Endothelial cell of umbilical vein (primary cell): Measurements from ENCODE around the gene SPHK2. TPM values are rescaled to one million over a fixed set of nuclear protein-coding genes. Genes with fewer than 3 reads are reported as not detected.

Source experiments
- BruUV-seq: library from RNA; stranded (reverse); fragments of 400-500 nt; replicated peaks from 2 replicates; lab custom pipeline; 2021; lab: Mats Ljungman, UMichigan
- CTCF ChIA-PET: fragments of 300-600, 350-600 bp; sonication (Branson Sonifier 250); formaldehyde crosslinking; loops from one replicate; lab custom pipeline; 2021; ENCODE audit warnings: antibody characterized with exemption, inconsistent platforms; lab: Charles Lee
- POLR2A ChIA-PET: fragments of 300-600, 350-600 bp; sonication (Branson Sonifier 250); formaldehyde crosslinking; loops from one replicate; lab custom pipeline; 2021; ENCODE audit warnings: antibody characterized with exemption, inconsistent platforms; lab: Charles Lee
- DNase-seq: peaks from one replicate; pipeline ENCODE4 v3.0.0-alpha.2; 2011; ENCODE audit warnings: low read depth, low spot score
- FAIRE-seq: peaks from 2 replicates; lab custom pipeline; 2011; peaks lifted over from hg19 to GRCh38; lab: Jason Lieb, UNC
- H2AFZ ChIP-seq: 2 replicates; pipeline ENCODE4 v1.6.0; 2012; ENCODE audit warnings: low read depth, low read length, control low read depth, inconsistent platforms
- H3K27ac ChIP-seq: 2 replicates; pipeline ENCODE4 v1.5.1; 2011; ENCODE audit warnings: low read depth, mild to moderate bottlenecking, control low read depth, low read length, moderate library complexity; ENCODE audit not compliant: insufficient read depth
- H3K27me3 ChIP-seq, 2 experiments: 2 replicates each; pipeline versions ENCODE4 v1.6.0 to v1.6.1; 2011; ENCODE audit warnings: low read length in 2 of 2, mixed read lengths in 1 of 2; ENCODE audit not compliant: control insufficient read depth in 2 of 2, insufficient read depth in 2 of 2
- H3K36me3 ChIP-seq, 2 experiments: 2 replicates in 1 of 2; 3 replicates in 1 of 2; pipeline ENCODE4 v1.5.1; 2011; ENCODE audit warnings: low read length in 2 of 2, mild to moderate bottlenecking in 1 of 2, moderate library complexity in 1 of 2; ENCODE audit not compliant: control insufficient read depth in 2 of 2, insufficient read depth in 2 of 2; ENCODE audit errors: extremely low read depth in 1 of 2
- H3K4me1 ChIP-seq: 3 replicates; pipeline ENCODE4 v1.5.1; 2011; ENCODE audit warnings: mild to moderate bottlenecking, low read length; ENCODE audit not compliant: control insufficient read depth, insufficient read depth; ENCODE audit errors: extremely low read depth
- H3K4me2 ChIP-seq: 2 replicates; pipeline ENCODE4 v1.6.1; 2011; ENCODE audit warnings: low read length, control low read depth, mixed read lengths; ENCODE audit not compliant: insufficient read depth
- H3K4me3 ChIP-seq, 3 experiments: fragments of 200-600 bp in 1 of 3; sonication (generic), shearing (Covaris generic) in 1 of 3; replicated peaks in 1 of 3; 2 replicates each; pipeline ENCODE4 v1.5.1; 2011 to 2016; ENCODE audit warnings: control low read depth in 3 of 3, low read length in 3 of 3, mild to moderate bottlenecking in 2 of 3, inconsistent platforms in 1 of 3, low read depth in 1 of 3, moderate library complexity in 1 of 3; ENCODE audit not compliant: insufficient read depth in 1 of 3
- H3K79me2 ChIP-seq: 2 replicates; pipeline ENCODE4 v1.6.0; 2012; ENCODE audit warnings: low read length, inconsistent platforms; ENCODE audit not compliant: control insufficient read depth, insufficient read depth
- H3K9ac ChIP-seq: replicated peaks from 2 replicates; pipeline ENCODE3; 2011; ENCODE audit warnings: low read length, control low read depth; ENCODE audit not compliant: insufficient read depth; ENCODE audit errors: extremely low read depth
- H3K9me1 ChIP-seq: replicated peaks from 3 replicates; pipeline ENCODE4 v1.6.0; 2011; ENCODE audit warnings: mild to moderate bottlenecking, low read length; ENCODE audit not compliant: control insufficient read depth, insufficient read depth; ENCODE audit errors: extremely low read depth
- H3K9me3 ChIP-seq: replicated peaks from 2 replicates; pipeline ENCODE4 v1.5.1; 2012; ENCODE audit warnings: low read length, inconsistent platforms; ENCODE audit not compliant: control insufficient read depth, insufficient read depth
- H4K20me1 ChIP-seq: replicated peaks from 2 replicates; pipeline ENCODE3; 2011; ENCODE audit warnings: mild to moderate bottlenecking, low read length; ENCODE audit not compliant: control insufficient read depth, insufficient read depth; ENCODE audit errors: extremely low read depth
- EZH2 ChIP-seq: IDR thresholded peaks from 2 replicates; pipeline ENCODE4 v1.6.1; 2012; ENCODE audit warnings: borderline replicate concordance, low read depth, mild to moderate bottlenecking, moderate library complexity, low read length, inconsistent platforms; ENCODE audit not compliant: severe bottlenecking
- FOS ChIP-seq: IDR thresholded peaks from 2 replicates; pipeline ENCODE4 v1.6.1; 2011; ENCODE audit warnings: mild to moderate bottlenecking, low read length, moderate library complexity, borderline replicate concordance; ENCODE audit not compliant: insufficient read depth
- GATA2 ChIP-seq: IDR thresholded peaks from 2 replicates; pipeline ENCODE4 v1.7.0; 2011; ENCODE audit warnings: low read depth, mild to moderate bottlenecking, moderate library complexity, mixed read lengths, low read length; ENCODE audit not compliant: insufficient read length, insufficient read depth
- JUN ChIP-seq: IDR thresholded peaks from 2 replicates; pipeline ENCODE4 v1.6.1; 2011; ENCODE audit warnings: borderline replicate concordance, low read depth; ENCODE audit not compliant: insufficient read length, insufficient read depth
- MYC ChIP-seq: IDR thresholded peaks from one replicate; pipeline ENCODE4 v1.6.1; 2011; ENCODE audit warnings: mild to moderate bottlenecking, low read depth, low read length
- POLR2A ChIP-seq: IDR thresholded peaks from 2 replicates; pipeline ENCODE4 v1.6.1; 2012; ENCODE audit warnings: low read depth, mild to moderate bottlenecking, control low read depth, low read length
- POLR2AphosphoS5 ChIP-seq: IDR thresholded peaks from 2 replicates; pipeline ENCODE4 v1.6.1; 2012; ENCODE audit warnings: low read depth, mild to moderate bottlenecking, control low read depth, low read length, moderate library complexity; ENCODE audit not compliant: insufficient read depth
- dilution Hi-C: fragments of 300-500 bp; cut with MboI; formaldehyde crosslinking; loops from one replicate; pipeline ENCODE4 v1.15.0; 2019; ENCODE audit warnings: low sequenced_read_pairs; ENCODE audit not compliant: extremely low pct_ligation_motif_present
- intact Hi-C: fragments of 100-400 bp; cut with micrococcal nuclease; formaldehyde crosslinking; loops from one replicate; pipeline ENCODE4 v1.10.0; 2022
- polyA plus RNA-seq, 4 experiments: library from polyadenylated mRNA; depleted of rRNA in 3 of 4; stranded (reverse) in 3 of 4; unstranded in 1 of 4; fragments of >200 nt; gene quantifications; 2 replicates each; pipeline versions ENCODE4 v1.2.1 to v1.2.3, GENCODE V29; 2011 to 2012; ENCODE audit warnings: missing spikeins in 1 of 4
- total RNA-seq: library from RNA; stranded (reverse); gene quantifications from 2 replicates; pipeline ENCODE4 v1.2.3, GENCODE V29; 2021
- TF ChIP-seq, protein P1 (sequence below): IDR thresholded peaks from 2 replicates; pipeline ENCODE4 v1.6.1; 2011; ENCODE audit not compliant: insufficient read depth, insufficient read length
- TF ChIP-seq, protein P2 (sequence below), 2 donors: IDR thresholded peaks; 1 replicate in 1 of 2; 2 replicates in 1 of 2; pipeline ENCODE4 v1.5.1; 2011; ENCODE audit warnings: low read length in 2 of 2, mild to moderate bottlenecking in 2 of 2, moderate library complexity in 2 of 2, control low read depth in 1 of 2, inconsistent platforms in 1 of 2, low read depth in 1 of 2; ENCODE audit not compliant: insufficient read depth in 1 of 2; ENCODE audit errors: extremely low read depth in 1 of 2

The SPHK2 gene
- total and polyA plus RNA-seq, 2 donors (not counting 3 experiments of a cell fraction or from before 2014, with no cell fraction given): 20.2 to 31.1 TPM

DNA sequence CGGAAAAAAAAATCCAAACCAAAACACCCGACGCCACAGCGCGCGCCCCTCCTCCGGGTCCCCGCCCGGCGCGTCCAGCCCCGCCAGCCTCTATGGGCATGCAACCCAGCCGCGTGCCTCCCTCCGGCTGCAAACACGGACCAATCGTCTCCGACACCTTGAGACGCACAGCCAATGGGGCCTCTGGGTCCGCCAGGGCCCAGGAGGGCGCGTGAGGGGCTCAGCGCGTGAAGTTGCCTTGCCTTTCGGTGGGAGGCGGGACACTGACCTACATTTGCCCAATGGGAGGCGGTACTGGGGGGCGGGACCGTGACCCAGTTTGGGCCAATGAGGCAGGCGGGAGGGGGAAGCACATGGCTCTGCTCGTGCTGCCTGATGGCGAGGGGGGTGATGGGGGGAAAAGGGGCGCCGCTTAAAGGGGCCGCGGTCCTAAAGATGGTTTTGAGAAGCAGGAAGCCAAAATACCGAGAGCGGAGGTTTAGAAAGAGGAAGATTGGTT is 18.2 kb downstream of the SPHK2 start:
- peak; percentile 11 for TF ChIP-seq POLR2AphosphoS5
- TF ChIP-seq JUN: no peak
- peak; percentile 3 for TF ChIP-seq EZH2
- peak; percentile 73 for TF ChIP-seq MYC
- TF ChIP-seq, protein P1, sequence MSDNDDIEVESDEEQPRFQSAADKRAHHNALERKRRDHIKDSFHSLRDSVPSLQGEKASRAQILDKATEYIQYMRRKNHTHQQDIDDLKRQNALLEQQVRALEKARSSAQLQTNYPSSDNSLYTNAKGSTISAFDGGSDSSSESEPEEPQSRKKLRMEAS: peak; percentile 76
- TF ChIP-seq POLR2A: no peak
- no peak for TF ChIP-seq GATA2
- TF ChIP-seq, protein P2, sequence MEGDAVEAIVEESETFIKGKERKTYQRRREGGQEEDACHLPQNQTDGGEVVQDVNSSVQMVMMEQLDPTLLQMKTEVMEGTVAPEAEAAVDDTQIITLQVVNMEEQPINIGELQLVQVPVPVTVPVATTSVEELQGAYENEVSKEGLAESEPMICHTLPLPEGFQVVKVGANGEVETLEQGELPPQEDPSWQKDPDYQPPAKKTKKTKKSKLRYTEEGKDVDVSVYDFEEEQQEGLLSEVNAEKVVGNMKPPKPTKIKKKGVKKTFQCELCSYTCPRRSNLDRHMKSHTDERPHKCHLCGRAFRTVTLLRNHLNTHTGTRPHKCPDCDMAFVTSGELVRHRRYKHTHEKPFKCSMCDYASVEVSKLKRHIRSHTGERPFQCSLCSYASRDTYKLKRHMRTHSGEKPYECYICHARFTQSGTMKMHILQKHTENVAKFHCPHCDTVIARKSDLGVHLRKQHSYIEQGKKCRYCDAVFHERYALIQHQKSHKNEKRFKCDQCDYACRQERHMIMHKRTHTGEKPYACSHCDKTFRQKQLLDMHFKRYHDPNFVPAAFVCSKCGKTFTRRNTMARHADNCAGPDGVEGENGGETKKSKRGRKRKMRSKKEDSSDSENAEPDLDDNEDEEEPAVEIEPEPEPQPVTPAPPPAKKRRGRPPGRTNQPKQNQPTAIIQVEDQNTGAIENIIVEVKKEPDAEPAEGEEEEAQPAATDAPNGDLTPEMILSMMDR (IDR thresholded peaks at IDR 0.05; ENCODE audit: extremely low read depth in 1 of 2, insufficient read depth in 1 of 2, low read depth in 1 of 2, low read length in 2 of 2): no peak
- TF ChIP-seq FOS: no peak
- dilution Hi-C loops (no loop called here), intact Hi-C loops (loop anchor here (1.0 to 10.0 kb wide), 3 partner anchors 18 to 357 kb away; partner anchors contain the start of genes GYS1, RPL18, RUVBL2 and SPHK2)
- Histone ChIP-seq H3K9me1 (no peaks in the 10 kb centered on the region), H3K27ac (no peak overlapping the region), H4K20me1 (no peaks in the 10 kb centered on the region), H3K27me3 (peaks cover 3 to 13% of the 10 kb centered on the region in 2 experiments), H3K9ac (peak overlapping the region; percentile 45), H3K4me3 (peak overlapping the region in 2 of 3 experiments; percentile 30 to 34), H3K4me2 (peak overlapping the region; percentile 49), H3K36me3 (no peaks in the 10 kb centered on the region), H2AFZ (peak overlapping the region; percentile 76), H3K9me3 (no peaks in the 10 kb centered on the region), H3K4me1 (peaks cover 26% of the 10 kb centered on the region), H3K79me2 (no peaks in the 10 kb centered on the region)
- BruUV-seq: no TSS peak
- ChIA-PET CTCF (no interaction called here), POLR2A (no interaction called here)
- DNase-seq: peak; percentile 98
- peak; percentile 93 for FAIRE-seq
